ENCODE results near the gene SATB1. TPM values are rescaled to one million over a fixed set of nuclear protein-coding genes. Genes with fewer than 3 reads are reported as not detected.

The SATB1 gene
- total and polyA plus RNA-seq, 2 of the 8 experiments (the other 6 are each of a cell fraction or from before 2014, with no cell fraction given) = 18.8 to 28.0 TPM

- TF ChIP-seq SUZ12 (IDR thresholded peaks at IDR 0.05; ENCODE audit: low read length) (no peak), GTF2F1 (IDR thresholded peaks at IDR 0.05; ENCODE audit: borderline replicate concordance, low read depth, low read length) (no peak), BCL11A (IDR thresholded peaks at IDR 0.05; ENCODE audit: low read depth in 2 of 2, low read length in 2 of 2) (no peak), FOSL1 (IDR thresholded peaks at IDR 0.05; ENCODE audit: insufficient read depth, low read depth, low read length) (no peak), KDM1A (IDR thresholded peaks at IDR 0.05; ENCODE audit: borderline replicate concordance, low read length) (no peak), ASH2L (IDR thresholded peaks at IDR 0.05; ENCODE audit: low read length) (no peak), SAP30 (IDR thresholded peaks at IDR 0.05; ENCODE audit: insufficient read depth, insufficient replicate concordance, low read length) (no peak), SIX5 (IDR thresholded peaks at IDR 0.05; ENCODE audit: low read depth, low read length) (no peak), SP1 (IDR thresholded peaks at IDR 0.05; ENCODE audit: low read depth, low read length) (no peak), KDM5A (IDR thresholded peaks at IDR 0.05; ENCODE audit: low read length) (no peak)
Measured at GRCh38 chr3:18405141-18405540, 20.0 kb downstream of the SATB1 start (continued).

Data from H1 (cell line).